K562 (cell line): ENCODE data around the gene DOK4. TPM values are rescaled to one million over a fixed set of nuclear protein-coding genes. Genes with fewer than 3 reads are reported as not detected.

Experiments
- ATAC-seq: fragments of 200-7000 bp; cut with Tn5 transposase; 3 replicates; pipeline ENCODE4 v1.9.1; 2020; ENCODE audit warnings: moderate library complexity
- BruUV-seq: library from RNA; stranded (reverse); fragments of 400-500 nt; replicated peaks from 2 replicates; lab custom pipeline; 2021; lab: Mats Ljungman, UMichigan
- CTCF ChIA-PET: fragments of 300-600 bp; formaldehyde crosslinking; extraction: SDS; loops from one replicate; lab custom pipeline; 2021; ENCODE audit warnings: low intra/inter-chr PET ratio; lab: Yijun Ruan, JAX
- POLR2A ChIA-PET: fragments of 300-600, 350-650 bp; sonication (Branson Sonifier 250); formaldehyde crosslinking; extraction: SDS; loops from one replicate; lab custom pipeline; 2021; ENCODE audit warnings: antibody characterized with exemption, inconsistent platforms; lab: Yijun Ruan, JAX
- DNase-seq, 4 experiments: peaks; one replicate each; pipeline versions ENCODE4 v3.0.0 to v3.0.0-alpha.2; 2011 to 2018; ENCODE audit warnings: low spot score in 3 of 4, mixed read lengths in 3 of 4; ENCODE audit errors: extremely low read depth in 1 of 4
- FAIRE-seq: peaks from 2 replicates; lab custom pipeline; 2011; peaks lifted over from hg19 to GRCh38; lab: Jason Lieb, UNC
- H2AFZ ChIP-seq: 2 replicates; pipeline ENCODE4 v1.6.0; 2011; ENCODE audit warnings: low read depth, low read length, control low read depth, inconsistent platforms
- H3K27ac ChIP-seq: fragments of 200-600 bp; 3 replicates; pipeline ENCODE4 v1.8.0; 2011; ENCODE audit warnings: low read depth, mild to moderate bottlenecking, control low read depth, inconsistent platforms, low read length, moderate library complexity, mixed read lengths; ENCODE audit errors: extremely low read depth
- H3K27me3 ChIP-seq, 2 experiments: fragments of 300-600 bp in 1 of 2; 2 replicates in 1 of 2; 3 replicates in 1 of 2; pipeline versions ENCODE4 v1.6.0 to v1.8.0; 2011; ENCODE audit warnings: inconsistent platforms in 2 of 2, low read length in 2 of 2, mild to moderate bottlenecking in 1 of 2, mixed read lengths in 1 of 2, moderate library complexity in 1 of 2; ENCODE audit not compliant: control insufficient read depth in 2 of 2, insufficient read depth in 2 of 2
- H3K36me3 ChIP-seq: fragments of 300-600 bp; 3 replicates; pipeline ENCODE4 v1.8.0; 2011; ENCODE audit warnings: mild to moderate bottlenecking, low read length, inconsistent platforms; ENCODE audit not compliant: control insufficient read depth, insufficient read depth
- H3K4me1 ChIP-seq, 2 experiments: fragments of 200-600 bp in 1 of 2; replicated peaks in 1 of 2; 2 replicates in 1 of 2; 3 replicates in 1 of 2; pipeline versions ENCODE4 v1.5.1 to v1.8.0; 2011; ENCODE audit warnings: inconsistent platforms in 2 of 2, low read length in 2 of 2, mild to moderate bottlenecking in 1 of 2, mixed read lengths in 1 of 2, moderate library complexity in 1 of 2; ENCODE audit not compliant: control insufficient read depth in 2 of 2, insufficient read depth in 2 of 2
- H3K4me2 ChIP-seq: 2 replicates; pipeline ENCODE4 v1.6.1; 2011; ENCODE audit warnings: low read length, control low read depth, inconsistent platforms, mixed read lengths; ENCODE audit not compliant: insufficient read depth
- H3K4me3 ChIP-seq: fragments of 200-600 bp; sonication (generic), shearing (Covaris generic); 2 replicates; pipeline ENCODE4 v1.5.1; 2016; ENCODE audit warnings: control low read depth, inconsistent platforms
- H3K79me2 ChIP-seq: fragments of 200-600 bp; 3 replicates; pipeline ENCODE4 v1.8.0; 2011; ENCODE audit warnings: low read length, inconsistent platforms; ENCODE audit not compliant: control insufficient read depth, insufficient read depth
- H3K9ac ChIP-seq, 2 experiments: 2 replicates each; pipeline versions ENCODE4 v1.6.0 to v1.6.1; 2011; ENCODE audit warnings: low read depth in 2 of 2, low read length in 2 of 2, control low read depth in 1 of 2, inconsistent platforms in 1 of 2, mild to moderate bottlenecking in 1 of 2, mixed read lengths in 1 of 2; ENCODE audit not compliant: insufficient read depth in 1 of 2
- H3K9me1 ChIP-seq: one replicate; pipeline ENCODE4 v1.6.0; 2011; ENCODE audit warnings: inconsistent platforms, mild to moderate bottlenecking, low read length, moderate library complexity; ENCODE audit not compliant: control insufficient read depth, insufficient read depth
- H3K9me3 ChIP-seq: replicated peaks from 2 replicates; pipeline ENCODE4 v1.5.1; 2011; ENCODE audit warnings: low read depth, low read length, inconsistent platforms; ENCODE audit not compliant: control insufficient read depth, insufficient read depth
- H4K20me1 ChIP-seq: replicated peaks from 2 replicates; pipeline ENCODE4 v1.6.1; 2011; ENCODE audit warnings: low read length, inconsistent platforms, mixed read lengths; ENCODE audit not compliant: control insufficient read depth, insufficient read depth
- ATF1 ChIP-seq, 2 experiments: fragments of 450-650 bp in 1 of 2; IDR thresholded peaks; 2 replicates each; pipeline ENCODE4 v1.6.1; 2016; ENCODE audit warnings: missing compliant biosample characterization in 1 of 2, missing genetic modification characterization in 1 of 2
- BCOR ChIP-seq: fragments of 450-650 bp; IDR thresholded peaks from 2 replicates; pipeline ENCODE4 v1.6.1; 2016
- BRF2 ChIP-seq: IDR thresholded peaks from 3 replicates; pipeline ENCODE4 v1.6.1; 2011; ENCODE audit warnings: borderline replicate concordance, mild to moderate bottlenecking; ENCODE audit not compliant: insufficient read length, insufficient read depth
- CREB1 ChIP-seq, 2 experiments: sonication (generic) in 1 of 2; formaldehyde crosslinking in 1 of 2; IDR thresholded peaks; 2 replicates each; pipeline versions ENCODE4 v1.6.1 to v1.8.0; 2012 to 2022; ENCODE audit warnings: inconsistent platforms in 1 of 2, mild to moderate bottlenecking in 1 of 2, missing genetic modification reagents in 1 of 2, moderate library complexity in 1 of 2
- CXXC5 ChIP-seq: fragments of 250-450 bp; sonication (Bioruptor Pico); IDR thresholded peaks from 2 replicates; pipeline ENCODE4 v1.8.0; 2022; ENCODE audit warnings: inconsistent platforms, mild to moderate bottlenecking, moderate library complexity
- ESRRA ChIP-seq: fragments of 450-650 bp; IDR thresholded peaks from 2 replicates; pipeline ENCODE4 v1.6.1; 2014; ENCODE audit warnings: low read depth, mild to moderate bottlenecking, moderate library complexity, borderline replicate concordance
- ETS2 ChIP-seq: IDR thresholded peaks from 2 replicates; pipeline ENCODE4 v1.6.1; 2016; ENCODE audit warnings: borderline replicate concordance, missing genetic modification characterization, mild to moderate bottlenecking, moderate library complexity, missing compliant biosample characterization; ENCODE audit not compliant: poor library complexity, severe bottlenecking
- FOXP1 ChIP-seq: sonication (generic); formaldehyde crosslinking; IDR thresholded peaks from 2 replicates; pipeline ENCODE4 v1.8.0; 2022; ENCODE audit warnings: mild to moderate bottlenecking, missing genetic modification reagents
- GTF2A2 ChIP-seq: IDR thresholded peaks from 2 replicates; pipeline ENCODE4 v1.6.1; 2016; ENCODE audit warnings: mild to moderate bottlenecking, missing genetic modification characterization, missing compliant biosample characterization
- KAT7 ChIP-seq: sonication (generic); formaldehyde crosslinking; IDR thresholded peaks from 2 replicates; pipeline ENCODE4 v1.8.0; 2022; ENCODE audit warnings: missing genetic modification reagents, mild to moderate bottlenecking, borderline replicate concordance
- KLF10 ChIP-seq: fragments of 250-450 bp; sonication (Bioruptor Pico); IDR thresholded peaks from 2 replicates; pipeline ENCODE4 v1.6.1; 2021; ENCODE audit warnings: matching md5 sums
- MBD2 ChIP-seq: sonication (generic); IDR thresholded peaks from 2 replicates; pipeline ENCODE4 v1.6.1; 2016; ENCODE audit warnings: low read depth, borderline replicate concordance
- MCM7 ChIP-seq, 2 experiments: fragments of 450-650 bp; IDR thresholded peaks; 2 replicates each; pipeline ENCODE4 v1.6.1; 2016 to 2018
- NCOR1 ChIP-seq: fragments of 450-650 bp; IDR thresholded peaks from 2 replicates; pipeline ENCODE4 v1.6.1; 2016; ENCODE audit warnings: mild to moderate bottlenecking, moderate library complexity
- PHF20 ChIP-seq: fragments of 450-650 bp; IDR thresholded peaks from 2 replicates; pipeline ENCODE4 v1.6.1; 2018; ENCODE audit not compliant: partially characterized antibody
- RBFOX2 ChIP-seq: fragments of 200-400 bp; formaldehyde crosslinking; IDR thresholded peaks from 2 replicates; pipeline ENCODE4 v1.6.1; 2017; ENCODE audit warnings: low read depth, mild to moderate bottlenecking, low read length, moderate library complexity
- SMARCA5 ChIP-seq: fragments of 450-650 bp; IDR thresholded peaks from 2 replicates; pipeline ENCODE4 v1.6.1; 2016
- SMARCB1 ChIP-seq: IDR thresholded peaks from 2 replicates; pipeline ENCODE4 v1.6.1; 2011; ENCODE audit warnings: improper control_type of control experiment, low read depth; ENCODE audit not compliant: insufficient read length
- SNIP1 ChIP-seq: fragments of 450-650 bp; IDR thresholded peaks from 2 replicates; pipeline ENCODE4 v1.7.1; 2017; ENCODE audit warnings: low read depth, mild to moderate bottlenecking
- TCF7 ChIP-seq: sonication (generic); IDR thresholded peaks from 2 replicates; pipeline ENCODE4 v1.6.1; 2016; ENCODE audit warnings: antibody characterized with exemption, borderline replicate concordance
- TCFL5 ChIP-seq: fragments of 250-450 bp; sonication (Bioruptor Pico); conservative IDR thresholded peaks from 2 replicates; pipeline ENCODE4 v1.6.1; 2021; ENCODE audit warnings: mild to moderate bottlenecking, moderate library complexity, matching md5 sums
- ZNF696 ChIP-seq: fragments of 250-450 bp; sonication (Bioruptor Pico); conservative IDR thresholded peaks from 2 replicates; pipeline ENCODE4 v1.4.0; 2020; ENCODE audit warnings: mild to moderate bottlenecking, moderate library complexity
- ZNF77 ChIP-seq: fragments of 250-450 bp; sonication (Bioruptor Pico); IDR thresholded peaks from 2 replicates; pipeline ENCODE4 v1.5.0; 2020
- ZNF778 ChIP-seq: fragments of 450-650 bp; formaldehyde crosslinking; IDR thresholded peaks from 2 replicates; pipeline ENCODE4 v1.4.0; 2020; ENCODE audit warnings: mild to moderate bottlenecking, moderate library complexity
- WGBS: fragments of 100-300 bp; shearing (Covaris generic); methylation state at CpG from one replicate; pipeline ENCODE4 v1.1.6; 2016; ENCODE audit warnings: low coverage, mixed read lengths; ENCODE audit not compliant: insufficient coverage; ENCODE audit errors: missing lambda C conversion rate; 5-methylcytosine and 5-hydroxymethylcytosine counted together
- in situ Hi-C: fragments of 300-500 bp; cut with MboI; formaldehyde crosslinking; loops from 4 replicates; pipeline ENCODE4 v1.15.0; 2018; ENCODE audit warnings: inconsistent platforms, mixed read lengths
- intact Hi-C: fragments of 100-400 bp; cut with micrococcal nuclease; formaldehyde crosslinking; loops from 2 replicates; pipeline ENCODE4 v1.14.2; 2022
- polyA plus RNA-seq, 8 experiments: library from polyadenylated mRNA; depleted of rRNA in 4 of 8; stranded (reverse) in 5 of 8; unstranded in 3 of 8; fragments of >200 nt; fragmentation: Nextera tagmentation in 2 of 8; fragmentation: Illumina TruSeq in 1 of 8; extraction: Ambion mirVana in 2 of 8; extraction: Trizol in 1 of 8; gene quantifications; 2 replicates each; pipeline versions ENCODE4 v1.2.1 to v1.2.3, GENCODE V29; 2011 to 2014; ENCODE audit warnings: inconsistent platforms in 1 of 8, missing spikeins in 1 of 8
- total RNA-seq, 7 experiments: library from RNA; depleted of rRNA in 6 of 7; stranded (reverse); fragments of >200 nt in 6 of 7; fragmentation: Illumina TruSeq in 2 of 7; extraction: Trizol in 2 of 7; gene quantifications; 2 replicates each; pipeline versions ENCODE4 v1.2.1 to v1.2.3, GENCODE V29; 2011 to 2021; ENCODE audit warnings: low replicate concordance in 1 of 7

DOK4 gene
- total and polyA plus RNA-seq, 9 of the 15 experiments (the other 6 are each of a cell fraction or from before 2014, with no cell fraction given): 0.10 to 14.4 (median 8.3) TPM

DNA sequence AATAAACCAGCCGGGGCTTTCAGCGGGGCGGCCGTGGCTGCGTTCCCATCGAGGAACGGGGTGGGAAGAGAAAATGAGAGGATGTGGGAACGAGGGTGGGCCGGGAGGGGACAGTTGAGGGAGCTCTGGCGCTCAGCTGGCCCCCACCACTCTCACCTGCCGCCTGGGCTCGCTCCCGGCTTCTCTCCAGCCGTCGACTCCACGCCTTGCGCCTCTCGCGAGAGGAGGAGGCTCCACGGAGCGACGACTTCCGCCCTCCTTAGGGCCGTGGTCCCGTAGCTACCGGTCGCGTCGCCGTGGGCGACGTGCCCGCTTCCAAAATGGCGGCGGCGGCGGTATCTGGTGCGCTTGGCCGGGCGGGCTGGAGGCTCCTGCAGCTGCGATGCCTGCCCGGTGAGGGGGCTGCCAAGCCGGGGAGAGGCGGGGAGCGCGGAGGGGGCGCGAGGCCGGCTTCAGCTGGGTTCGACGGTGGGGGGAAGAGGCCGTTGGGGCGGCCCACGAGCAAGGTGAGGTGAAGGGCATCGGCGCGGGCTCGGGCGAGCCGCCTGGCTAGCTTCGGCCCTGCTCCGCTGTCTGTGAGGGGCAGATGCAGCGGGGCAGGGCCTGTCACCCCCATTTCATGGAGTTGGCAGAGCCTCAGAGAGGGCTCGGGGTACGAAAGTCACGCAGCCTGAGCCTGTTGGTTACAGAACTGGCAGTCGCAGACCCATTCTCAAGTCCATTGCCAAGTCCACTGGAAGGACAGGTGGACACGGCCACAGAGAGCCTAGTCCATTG lies 38.9 kb downstream of the DOK4 start, which contains the start of the genes CIAPIN1 and COQ9:
CIAPIN1 (minus strand) TSS at position 200 of the 777 bp plus-strand sequence. CDS start 6,457 bp downstream, outside the sequence.
COQ9 (plus strand) TSS at position 294 of the 777 bp plus-strand sequence; CDS start at position 321, 27 bp downstream.
- BruUV-seq: no TSS peak
- CTCF ChIA-PET: no interaction called here
- peaks cover 69% of the 10 kb centered on the region for H3K79me2 ChIP-seq
- in situ Hi-C loops: no loop called here
- peak within 1 kb of the TSS; percentile 88 for H3K4me3 ChIP-seq
- no peaks in the 10 kb centered on the region for H3K27me3 ChIP-seq
- peaks cover 29% of the 10 kb centered on the region for H3K36me3 ChIP-seq
- peak within 1 kb of the TSS; percentile 90 for H3K4me2 ChIP-seq
- peak; percentile 62 for FAIRE-seq
- peak within 1 kb of the TSS; percentile 93 for H3K27ac ChIP-seq
- 0% methylated on average over 57 of the region's 68 CpGs for WGBS
- H3K9ac ChIP-seq: peak within 1 kb of the TSS; percentile 97 to 99
- peak; percentile 93 to 96 (median 94) for DNase-seq
- ATAC-seq: peak; percentile 99
- peak within 1 kb of the TSS; percentile 83 for H2AFZ ChIP-seq
- intact Hi-C loops: no loop called here
- no peaks in the 10 kb centered on the region for H3K9me3 ChIP-seq
- POLR2A ChIA-PET: interaction anchor here (0.6 to 1.7 kb wide), 11 partner anchors 10 to 191 kb away, joined by 3 to 12 read pairs (median 3); partner anchors contain the start of gene ADGRG5
- no peaks in the 10 kb centered on the region for H4K20me1 ChIP-seq
- peaks cover 11 to 15% of the 10 kb centered on the region in 2 experiments; a peak in 3 of 5 replicates for H3K4me1 ChIP-seq
- H3K9me1 ChIP-seq: no peaks in the 10 kb centered on the region
- no peak for TF ChIP-seq ZNF778 (CRISPR knock-in tag)
- no peak for TF ChIP-seq BRF2
- TF ChIP-seq MBD2: peak; percentile 72; the same call in 1 of the 2 replicates
- peak; percentile 84 for TF ChIP-seq PHF20
- TF ChIP-seq GTF2A2 (tag): no peak
- no peak for TF ChIP-seq KLF10 (CRISPR knock-in tag)
- TF ChIP-seq SNIP1: no peak
- TF ChIP-seq ATF1 (CRISPR knock-in tag; IDR thresholded peaks at IDR 0.05): peak; percentile 86
- TF ChIP-seq ATF1 (tag; IDR thresholded peaks at IDR 0.05): peak; percentile 95
- no peak for TF ChIP-seq ZNF77 (CRISPR knock-in tag)
- TF ChIP-seq RBFOX2: peak; percentile 94
- TF ChIP-seq CREB1 (IDR thresholded peaks at IDR 0.05): peak; percentile 93
- peak; percentile 96 for TF ChIP-seq CREB1 (CRISPR knock-in tag; IDR thresholded peaks at IDR 0.05)
- no peak for TF ChIP-seq ZNF696 (CRISPR knock-in tag)
- no peak for TF ChIP-seq FOXP1 (CRISPR knock-in tag)
- peak; percentile 98 for TF ChIP-seq CXXC5 (CRISPR knock-in tag)
- TF ChIP-seq TCF7: no peak
- no peak for TF ChIP-seq MCM7 (IDR thresholded peaks at IDR 0.05)
- peak; percentile 93 for TF ChIP-seq KAT7 (CRISPR knock-in tag)
- no peak for TF ChIP-seq ETS2 (tag)
- TF ChIP-seq TCFL5 (CRISPR knock-in tag): no peak
- TF ChIP-seq BCOR: no peak
- peak; percentile 98 for TF ChIP-seq ESRRA
- no peak for TF ChIP-seq SMARCB1
- no peak for TF ChIP-seq SMARCA5
- no peak for TF ChIP-seq NCOR1
